ENCODE measurements around the gene INSYN2A. TPM values are rescaled to one million over a fixed set of nuclear protein-coding genes. Genes with fewer than 3 reads are reported as not detected.

Gene INSYN2A
- polyA plus RNA-seq, 2 of the 4 experiments (the other 2 are of a cell fraction) = 0.25 to 0.54 TPM

DNA sequence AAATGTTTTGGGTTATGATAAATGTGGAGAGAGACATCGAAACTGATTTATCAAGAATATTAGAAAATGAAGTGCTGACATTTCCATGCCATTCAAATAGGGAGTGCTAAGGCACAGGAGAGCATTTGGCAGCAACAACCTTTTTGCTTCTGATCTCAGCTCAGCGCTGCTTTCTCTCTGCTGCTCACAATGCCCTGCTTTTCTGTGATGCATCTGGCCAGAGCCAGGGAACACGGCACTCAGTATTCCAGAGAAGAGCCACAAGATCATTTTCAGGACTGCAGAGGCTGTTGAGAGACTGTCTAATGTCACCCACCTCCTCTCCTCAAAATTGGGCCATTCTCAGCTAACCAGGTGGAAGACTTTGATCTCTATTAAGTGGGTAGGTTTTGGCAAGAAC lies 28.1 kb downstream of the INSYN2A start:
- H3K4me1 ChIP-seq = no peaks in the 10 kb centered on the region
- DNase-seq (ENCODE audit: low read depth in 1 of 2, low spot score in 1 of 2) (no peak), FAIRE-seq (no peak), ATAC-seq (no peak)
- TF ChIP-seq CTCF (IDR thresholded peaks at IDR 0.05) (no peak), POLR2AphosphoS2 (conservative IDR thresholded peaks at IDR 0.05; ENCODE audit: low read length) (no peak), HOXB13 (CRISPR knock-in tag; IDR thresholded peaks at IDR 0.05; ENCODE audit: low read depth) (no peak), CBX8 (IDR thresholded peaks at IDR 0.05) (no peak), RNF2 (IDR thresholded peaks at IDR 0.05; ENCODE audit: borderline replicate concordance, low read depth) (no peak), CEBPB (IDR thresholded peaks at IDR 0.05) (no peak), KDM1A (IDR thresholded peaks at IDR 0.05; ENCODE audit: low read depth) (no peak), TP53 (CRISPR knock-in tag; IDR thresholded peaks at IDR 0.05) (no peak), RFX5 (IDR thresholded peaks at IDR 0.05) (no peak), ZC3H11A (IDR thresholded peaks at IDR 0.05) (no peak), ELK1 (IDR thresholded peaks at IDR 0.05; ENCODE audit: low read depth, low read length) (no peak), JUNB (IDR thresholded peaks at IDR 0.05) (no peak), HEYL (CRISPR knock-in tag; IDR thresholded peaks at IDR 0.05) (no peak), PHF8 (IDR thresholded peaks at IDR 0.05; ENCODE audit: borderline replicate concordance, low read depth) (no peak)
- TF ChIP-seq, protein P1, sequence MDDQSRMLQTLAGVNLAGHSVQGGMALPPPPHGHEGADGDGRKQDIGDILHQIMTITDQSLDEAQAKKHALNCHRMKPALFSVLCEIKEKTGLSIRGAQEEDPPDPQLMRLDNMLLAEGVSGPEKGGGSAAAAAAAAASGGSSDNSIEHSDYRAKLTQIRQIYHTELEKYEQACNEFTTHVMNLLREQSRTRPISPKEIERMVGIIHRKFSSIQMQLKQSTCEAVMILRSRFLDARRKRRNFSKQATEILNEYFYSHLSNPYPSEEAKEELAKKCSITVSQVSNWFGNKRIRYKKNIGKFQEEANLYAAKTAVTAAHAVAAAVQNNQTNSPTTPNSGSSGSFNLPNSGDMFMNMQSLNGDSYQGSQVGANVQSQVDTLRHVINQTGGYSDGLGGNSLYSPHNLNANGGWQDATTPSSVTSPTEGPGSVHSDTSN (IDR thresholded peaks at IDR 0.05) = no peak
- H3K9me3 ChIP-seq = no peaks in the 10 kb centered on the region
- ChIA-PET CTCF (no interaction called here), POLR2A (no interaction called here)
- 90% methylated on average over 3 of the region's 3 CpGs for WGBS (ENCODE audit: missing lambda C conversion rate)
- no peak overlapping the region for H3K27ac ChIP-seq
- H3K4me3 ChIP-seq = no peak overlapping the region
- H3K4me2 ChIP-seq = no peak overlapping the region

DNA sequence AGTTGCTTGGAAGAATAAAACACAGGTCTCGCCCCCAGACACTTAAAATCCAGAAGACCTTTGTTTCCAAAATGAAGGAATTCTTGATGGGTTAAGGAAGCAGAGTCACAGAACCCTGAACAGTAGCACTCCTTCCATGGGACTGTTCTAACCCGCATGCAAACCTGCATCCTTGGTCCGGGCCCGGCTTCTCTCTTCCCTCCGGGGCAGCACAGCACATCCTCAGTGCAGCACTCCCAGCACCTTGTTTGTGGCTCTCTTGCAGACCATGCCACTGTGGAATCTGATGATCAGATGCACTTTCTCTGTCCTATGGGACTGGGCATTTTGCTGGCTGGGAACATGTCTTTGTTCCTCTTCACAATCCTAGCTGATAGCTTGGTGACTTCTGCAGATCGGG lies 33.5 kb downstream of the INSYN2A start:
- Histone ChIP-seq H3K4me3 (no peak overlapping the region), H3K9me3 (no peaks in the 10 kb centered on the region), H3K4me1 (no peaks in the 10 kb centered on the region), H3K27ac (no peak overlapping the region), H3K4me2 (no peak overlapping the region)
- WGBS (ENCODE audit: missing lambda C conversion rate) = 91% methylated on average over 6 of the region's 6 CpGs
- DNase-seq (ENCODE audit: low read depth in 1 of 2, low spot score in 1 of 2) (no peak), ATAC-seq (no peak), FAIRE-seq (no peak)
- CTCF ChIA-PET = no interaction called here
- POLR2A ChIA-PET = no interaction called here
- TF ChIP-seq ELK1 (IDR thresholded peaks at IDR 0.05; ENCODE audit: low read depth, low read length) (no peak), TP53 (CRISPR knock-in tag; IDR thresholded peaks at IDR 0.05) (no peak), CTCF (IDR thresholded peaks at IDR 0.05) (no peak), POLR2AphosphoS2 (conservative IDR thresholded peaks at IDR 0.05; ENCODE audit: low read length) (no peak), ZC3H11A (IDR thresholded peaks at IDR 0.05) (no peak), TFCP2L1 (CRISPR knock-in tag; IDR thresholded peaks at IDR 0.05) (no peak), JUNB (IDR thresholded peaks at IDR 0.05) (no peak), ZSCAN20 (CRISPR knock-in tag; IDR thresholded peaks at IDR 0.05) (no peak), ZNF302 (CRISPR knock-in tag; IDR thresholded peaks at IDR 0.05) (no peak), EHMT2 (IDR thresholded peaks at IDR 0.05; ENCODE audit: low read depth) (no peak), FOXS1 (CRISPR knock-in tag; IDR thresholded peaks at IDR 0.05) (no peak), JUN (IDR thresholded peaks at IDR 0.05) (no peak)
- TF ChIP-seq, protein P1 (IDR thresholded peaks at IDR 0.05) = no peak
- TF ChIP-seq, protein P2, sequence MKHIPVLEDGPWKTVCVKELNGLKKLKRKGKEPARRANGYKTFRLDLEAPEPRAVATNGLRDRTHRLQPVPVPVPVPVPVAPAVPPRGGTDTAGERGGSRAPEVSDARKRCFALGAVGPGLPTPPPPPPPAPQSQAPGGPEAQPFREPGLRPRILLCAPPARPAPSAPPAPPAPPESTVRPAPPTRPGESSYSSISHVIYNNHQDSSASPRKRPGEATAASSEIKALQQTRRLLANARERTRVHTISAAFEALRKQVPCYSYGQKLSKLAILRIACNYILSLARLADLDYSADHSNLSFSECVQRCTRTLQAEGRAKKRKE (CRISPR knock-in tag; IDR thresholded peaks at IDR 0.05; ENCODE audit: low read depth) = no peak

Data from A549 (cell line).